ENCODE data around the gene LDB3.

DNA sequence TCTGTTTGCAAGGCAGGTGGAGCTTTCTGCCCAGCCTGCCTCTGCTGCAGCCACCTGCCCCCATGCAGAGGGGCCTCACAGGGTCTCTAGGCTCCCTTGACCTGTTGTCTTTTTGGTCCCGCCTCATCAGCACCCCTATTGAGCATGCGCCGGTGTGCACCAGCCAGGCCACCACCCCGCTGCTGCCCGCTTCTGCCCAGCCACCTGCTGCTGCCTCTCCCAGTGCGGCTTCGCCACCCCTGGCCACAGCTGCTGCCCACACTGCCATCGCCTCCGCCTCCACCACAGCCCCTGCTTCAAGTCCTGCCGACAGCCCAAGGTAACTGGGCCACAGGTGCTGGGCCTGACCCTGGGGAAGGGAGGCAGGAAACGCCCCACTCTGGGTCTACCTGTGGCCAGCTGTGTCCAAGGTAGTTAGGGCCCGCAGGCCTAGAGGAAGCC, 38.1 kb downstream of the LDB3 start:
- TF ChIP-seq, protein P1, sequence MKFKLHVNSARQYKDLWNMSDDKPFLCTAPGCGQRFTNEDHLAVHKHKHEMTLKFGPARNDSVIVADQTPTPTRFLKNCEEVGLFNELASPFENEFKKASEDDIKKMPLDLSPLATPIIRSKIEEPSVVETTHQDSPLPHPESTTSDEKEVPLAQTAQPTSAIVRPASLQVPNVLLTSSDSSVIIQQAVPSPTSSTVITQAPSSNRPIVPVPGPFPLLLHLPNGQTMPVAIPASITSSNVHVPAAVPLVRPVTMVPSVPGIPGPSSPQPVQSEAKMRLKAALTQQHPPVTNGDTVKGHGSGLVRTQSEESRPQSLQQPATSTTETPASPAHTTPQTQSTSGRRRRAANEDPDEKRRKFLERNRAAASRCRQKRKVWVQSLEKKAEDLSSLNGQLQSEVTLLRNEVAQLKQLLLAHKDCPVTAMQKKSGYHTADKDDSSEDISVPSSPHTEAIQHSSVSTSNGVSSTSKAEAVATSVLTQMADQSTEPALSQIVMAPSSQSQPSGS (IDR thresholded peaks at IDR 0.05; ENCODE audit: low read length) = no peak
- TF ChIP-seq, protein P2, sequence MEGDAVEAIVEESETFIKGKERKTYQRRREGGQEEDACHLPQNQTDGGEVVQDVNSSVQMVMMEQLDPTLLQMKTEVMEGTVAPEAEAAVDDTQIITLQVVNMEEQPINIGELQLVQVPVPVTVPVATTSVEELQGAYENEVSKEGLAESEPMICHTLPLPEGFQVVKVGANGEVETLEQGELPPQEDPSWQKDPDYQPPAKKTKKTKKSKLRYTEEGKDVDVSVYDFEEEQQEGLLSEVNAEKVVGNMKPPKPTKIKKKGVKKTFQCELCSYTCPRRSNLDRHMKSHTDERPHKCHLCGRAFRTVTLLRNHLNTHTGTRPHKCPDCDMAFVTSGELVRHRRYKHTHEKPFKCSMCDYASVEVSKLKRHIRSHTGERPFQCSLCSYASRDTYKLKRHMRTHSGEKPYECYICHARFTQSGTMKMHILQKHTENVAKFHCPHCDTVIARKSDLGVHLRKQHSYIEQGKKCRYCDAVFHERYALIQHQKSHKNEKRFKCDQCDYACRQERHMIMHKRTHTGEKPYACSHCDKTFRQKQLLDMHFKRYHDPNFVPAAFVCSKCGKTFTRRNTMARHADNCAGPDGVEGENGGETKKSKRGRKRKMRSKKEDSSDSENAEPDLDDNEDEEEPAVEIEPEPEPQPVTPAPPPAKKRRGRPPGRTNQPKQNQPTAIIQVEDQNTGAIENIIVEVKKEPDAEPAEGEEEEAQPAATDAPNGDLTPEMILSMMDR (IDR thresholded peaks at IDR 0.05; ENCODE audit: control extremely low read depth in 1 of 3, insufficient read depth in 1 of 3, low read depth in 1 of 3, low read length in 3 of 3) = no peak
- TF ChIP-seq EZH2 (IDR thresholded peaks at IDR 0.05; ENCODE audit: low read depth, low read length, severe bottlenecking) = no peak
- 0 out of 4 replicates have a peak, but pooled peaks of 1 of the 2 experiments have one; percentile 1 for TF ChIP-seq RAD21 (IDR thresholded peaks at IDR 0.05 in 1 of 2, conservative IDR thresholded peaks at IDR 0.05 in 1 of 2; ENCODE audit: low read depth in 2 of 2, low read length in 2 of 2)
- TF ChIP-seq CBX8 (IDR thresholded peaks at IDR 0.05; ENCODE audit: borderline replicate concordance, low read depth, low read length) = no peak
- no peak for TF ChIP-seq POLR2A (IDR thresholded peaks at IDR 0.05; ENCODE audit: control extremely low read depth in 1 of 2, low read depth in 2 of 2, low read length in 2 of 2)
- no peak for TF ChIP-seq EP300 (IDR thresholded peaks at IDR 0.05; ENCODE audit: borderline replicate concordance in 1 of 2, low read depth in 2 of 2, low read length in 2 of 2)
- no peak for TF ChIP-seq JUN (IDR thresholded peaks at IDR 0.05; ENCODE audit: low read depth, low read length)
- no peak for TF ChIP-seq FOSL1 (IDR thresholded peaks at IDR 0.05; ENCODE audit: insufficient read depth, low read depth, low read length)
- no peak for TF ChIP-seq GTF2F1 (IDR thresholded peaks at IDR 0.05; ENCODE audit: borderline replicate concordance, low read depth, low read length)
- TF ChIP-seq NRF1 (IDR thresholded peaks at IDR 0.05; ENCODE audit: low read depth, low read length) = no peak
- TF ChIP-seq JUND (IDR thresholded peaks at IDR 0.05; ENCODE audit: low read length) = no peak
- no peak for TF ChIP-seq EGR1 (IDR thresholded peaks at IDR 0.05; ENCODE audit: borderline replicate concordance, low read depth, low read length)
- TF ChIP-seq, protein P3, sequence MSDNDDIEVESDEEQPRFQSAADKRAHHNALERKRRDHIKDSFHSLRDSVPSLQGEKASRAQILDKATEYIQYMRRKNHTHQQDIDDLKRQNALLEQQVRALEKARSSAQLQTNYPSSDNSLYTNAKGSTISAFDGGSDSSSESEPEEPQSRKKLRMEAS (IDR thresholded peaks at IDR 0.05) = 0 out of 2 replicates have a peak, but pooled peaks have one; percentile 7

Measured in H1 (cell line).